NCI-H146 (cell line): ENCODE results near the gene SERPINA12.

Source experiments
- DNase-seq: peaks from one replicate; lab custom pipeline; 2025; lab: John Stamatoyannopoulos, UW

The SERPINA12 gene

DNA sequence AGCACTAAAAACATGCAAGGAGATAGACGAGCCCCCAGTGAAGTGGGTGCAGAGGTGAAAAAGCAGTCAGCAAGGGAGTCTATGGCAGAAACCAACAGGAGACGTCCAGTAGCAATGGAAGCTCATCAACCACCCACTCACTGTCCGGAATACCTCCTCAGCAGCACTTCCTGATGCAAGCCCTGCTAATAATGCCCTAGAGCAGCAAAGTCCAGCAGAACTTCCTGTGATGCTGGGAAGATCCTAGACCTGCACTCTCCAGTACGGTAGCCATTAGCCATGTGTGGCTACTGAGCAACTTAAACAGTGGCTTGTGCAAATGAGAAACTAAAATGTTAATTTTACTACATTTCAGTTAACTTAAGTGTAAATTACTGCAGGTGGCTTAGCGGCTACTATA lies 44.2 kb downstream of the SERPINA12 start:
- DNase-seq, result no peak

GRCh38 chr14:94464290-94464689 lies 45.0 kb downstream of the SERPINA12 start:
- no peak for DNase-seq

DNA sequence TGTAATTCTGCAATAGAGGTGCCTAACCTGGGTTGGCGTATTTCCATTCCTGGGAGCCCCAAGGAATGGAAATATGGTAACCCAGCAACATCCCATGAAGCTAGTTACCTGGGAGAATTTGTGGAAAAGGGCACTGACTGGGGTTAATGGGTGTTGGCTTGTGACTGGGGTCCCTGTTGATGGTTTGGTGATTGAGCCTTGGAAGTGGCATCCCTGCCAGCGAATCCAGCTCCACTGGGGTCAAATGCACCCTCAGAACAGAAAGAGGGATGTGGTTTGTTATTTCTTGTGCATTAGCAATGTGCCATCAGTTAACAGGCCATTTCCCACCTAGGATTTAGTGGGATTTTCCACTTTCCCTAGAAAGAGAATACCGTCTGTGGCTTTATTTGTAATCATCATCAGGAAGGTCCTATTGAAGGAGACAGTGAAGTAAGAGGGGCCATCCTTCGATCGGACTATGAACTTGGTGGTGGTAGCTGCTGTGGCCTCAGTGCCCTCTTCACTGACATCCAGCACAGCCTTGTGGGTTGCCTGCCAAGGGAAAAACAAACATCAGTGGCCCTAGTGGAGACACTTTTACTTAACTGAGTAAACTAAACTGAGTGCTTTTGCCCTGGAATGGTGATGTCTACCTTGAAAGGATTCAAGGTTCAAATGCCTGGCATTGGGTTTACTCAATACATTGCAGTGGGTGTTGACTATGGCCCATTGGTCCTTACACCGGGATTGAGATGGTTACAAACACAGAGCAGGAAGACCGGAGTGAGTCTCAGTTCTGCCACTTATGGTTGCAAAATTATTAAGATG lies 46.3 kb downstream of the SERPINA12 start:
- DNase-seq, result no peak

- DNase-seq, result no peak
These were observed 47.1 kb downstream of the SERPINA12 start for GRCh38 chr14:94462219-94462551.

DNA sequence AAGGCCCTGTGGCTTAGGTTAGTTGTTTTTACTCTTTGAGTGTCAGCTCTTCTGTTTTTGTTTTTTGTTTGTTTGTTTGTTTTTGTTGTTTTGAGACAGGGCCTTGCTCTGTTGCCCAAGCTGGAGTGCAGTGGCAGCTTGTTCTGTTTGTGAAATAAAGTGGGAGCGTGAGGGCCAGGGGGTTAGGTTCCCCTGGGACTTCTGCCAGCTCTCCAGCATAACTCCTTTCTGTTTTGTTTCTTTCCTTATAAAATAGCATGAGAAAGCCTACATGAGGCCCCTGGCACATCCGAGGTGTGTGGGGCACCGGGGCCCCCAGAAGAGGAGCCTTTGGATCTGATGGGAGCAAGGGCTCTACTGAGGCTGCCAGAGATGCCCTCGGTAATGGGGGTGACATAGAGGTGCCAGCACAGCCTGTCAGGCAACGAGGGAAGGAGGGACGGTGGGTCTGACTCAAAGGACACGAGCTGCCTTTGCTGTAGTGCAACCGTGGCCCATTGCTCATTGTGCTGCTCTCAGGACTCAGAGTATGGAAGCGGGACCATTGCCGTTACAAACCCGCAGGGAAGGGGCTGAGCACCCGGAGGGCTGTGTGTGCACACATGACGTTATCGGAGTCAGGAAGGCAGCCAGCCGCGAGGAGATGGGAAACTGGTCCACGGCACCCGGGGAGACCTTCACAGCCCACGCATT lies 47.6 kb downstream of the SERPINA12 start:
- DNase-seq, result no peak

GRCh38 chr14:94460631-94461416 lies 48.4 kb downstream of the SERPINA12 start:
- no peak for DNase-seq

GRCh38 chr14:94458558-94459205 lies 50.6 kb downstream of the SERPINA12 start:
- DNase-seq, result no peak

GRCh38 chr14:94458096-94458495 lies 51.2 kb downstream of the SERPINA12 start:
- DNase-seq, result no peak

DNA sequence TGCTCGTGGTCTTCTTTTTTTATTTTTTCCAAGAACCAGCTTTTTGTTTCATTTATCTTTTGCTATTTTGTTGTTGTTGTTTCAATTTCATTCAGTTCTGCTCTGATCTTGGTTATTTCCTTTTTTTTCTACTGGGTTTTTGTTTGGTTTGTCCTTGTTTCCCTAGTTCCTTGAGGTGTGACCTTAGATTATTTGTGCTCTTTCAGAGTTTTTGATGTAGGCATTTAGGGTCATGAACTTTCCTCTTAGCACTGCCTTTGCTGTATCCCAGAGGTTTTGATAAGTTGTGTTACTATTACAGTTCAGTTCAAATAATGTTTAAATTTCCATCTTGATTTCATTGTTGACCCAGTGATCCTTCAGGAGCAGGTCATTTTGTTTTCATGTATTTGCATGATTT lies 53.3 kb downstream of the SERPINA12 start:
- DNase-seq, result no peak

- no peak for DNase-seq
These were observed 57.4 kb downstream of the SERPINA12 start for GRCh38 chr14:94451826-94452225.

DNA sequence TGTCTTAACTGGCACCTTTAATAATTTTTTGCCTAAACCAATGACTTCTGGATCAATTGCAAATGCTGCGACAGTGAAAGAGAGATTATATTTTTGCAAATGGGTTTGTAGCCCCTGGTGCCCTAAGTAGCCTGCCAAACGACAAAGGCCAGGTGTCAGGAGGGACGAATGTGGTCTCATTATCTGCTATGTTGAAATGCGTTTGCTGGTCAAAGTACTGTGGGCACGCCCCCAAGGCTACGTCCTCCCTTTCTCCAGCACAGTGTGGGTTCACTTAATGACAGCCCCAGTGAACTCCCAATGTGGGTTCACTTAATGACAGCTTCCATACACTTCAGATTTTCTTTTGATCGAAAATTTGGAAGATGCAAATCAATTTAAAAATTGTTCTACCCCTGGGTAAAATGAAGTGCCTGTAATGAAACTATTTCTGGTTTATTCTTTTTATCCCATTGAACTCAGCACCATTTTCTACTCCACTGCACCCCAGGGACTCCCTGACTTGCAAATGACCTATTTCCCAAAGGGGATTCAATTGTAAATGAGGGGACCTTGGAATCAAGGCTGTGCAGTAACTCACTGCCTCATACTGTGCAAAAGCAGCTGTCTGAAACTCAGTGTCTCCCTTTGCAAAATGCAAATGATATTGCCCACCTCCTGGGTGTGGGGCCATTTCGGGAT lies 58.0 kb downstream of the SERPINA12 start:
- no peak for DNase-seq

DNA sequence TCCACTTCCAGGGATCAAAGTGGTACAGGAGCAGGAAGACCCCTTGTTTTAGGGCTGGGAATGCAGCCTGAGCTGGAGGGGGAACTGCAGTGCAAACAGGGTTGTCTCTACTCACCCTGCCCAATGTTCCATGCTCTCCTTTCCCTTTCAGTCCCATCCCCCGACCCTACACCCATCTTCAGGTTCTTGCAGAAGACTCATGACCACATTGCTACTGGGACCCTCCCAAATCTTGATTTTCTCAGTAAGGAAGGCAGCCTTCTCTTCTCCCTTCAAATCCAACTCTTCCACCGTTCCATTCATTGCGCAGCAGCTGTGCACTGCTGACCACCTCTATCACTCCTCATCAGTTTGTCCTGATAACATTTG lies 58.6 kb downstream of the SERPINA12 start:
- no peak for DNase-seq

DNA sequence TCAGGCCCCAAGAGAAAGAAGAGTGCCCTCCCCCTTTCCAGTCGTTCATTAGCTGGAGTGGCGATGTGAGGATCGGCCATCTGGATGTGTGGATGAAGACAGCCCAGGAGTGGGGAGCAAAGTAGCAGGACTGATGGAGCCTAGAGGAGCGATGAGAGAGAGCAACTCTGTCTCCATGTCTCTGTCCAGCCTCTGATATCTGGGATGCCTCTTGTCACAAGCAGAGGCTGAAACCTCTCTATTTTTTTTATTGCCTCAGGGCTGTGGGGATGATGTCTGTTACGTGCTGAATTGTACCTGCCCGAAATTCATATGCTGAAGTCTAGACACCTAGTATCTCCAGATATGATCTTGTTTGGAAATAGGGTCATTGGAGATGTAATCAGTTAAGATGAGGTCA lies 59.3 kb downstream of the SERPINA12 start:
- DNase-seq, result no peak

DNA sequence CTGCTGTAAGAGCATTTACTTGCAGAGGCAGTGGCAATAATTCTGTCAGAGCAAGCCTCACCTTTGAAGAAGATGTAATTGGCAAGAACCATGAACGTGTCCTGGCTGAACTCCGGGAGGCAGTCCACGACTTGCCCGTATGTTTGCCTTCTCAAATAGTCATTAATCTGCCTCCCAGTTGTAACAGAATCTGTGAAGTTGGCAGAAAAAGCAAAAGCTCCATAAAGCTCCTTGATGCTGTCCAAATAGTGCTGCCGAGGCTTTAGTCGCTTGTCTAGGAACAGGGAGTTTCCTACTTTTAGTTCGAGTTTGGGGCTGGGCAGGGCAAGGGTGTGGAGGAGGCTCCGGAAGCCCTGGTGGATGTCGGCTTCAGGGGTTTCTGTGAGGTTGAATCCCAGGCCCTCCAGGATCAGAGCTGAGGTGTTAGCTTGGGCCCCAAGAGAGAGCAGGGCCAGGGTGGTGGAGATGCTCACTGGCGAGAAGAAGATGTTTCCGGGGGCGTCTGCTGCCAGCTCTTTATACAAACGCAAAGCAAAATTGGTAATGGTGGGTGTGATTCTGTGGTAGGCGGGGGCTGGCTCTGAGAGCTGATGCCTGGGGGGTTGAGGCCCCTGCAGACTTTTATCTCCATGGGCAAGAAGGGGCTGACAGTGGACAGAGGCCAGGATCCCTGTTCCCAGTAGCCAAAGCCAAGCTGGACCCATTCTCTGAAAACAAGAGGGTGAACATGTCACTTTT lies 61.0 kb downstream of the SERPINA12 start:
- DNase-seq, result no peak

- no peak for DNase-seq
These were observed 62.1 kb downstream of the SERPINA12 start for GRCh38 chr14:94447206-94447605.

GRCh38 chr14:94446126-94446525 lies 63.1 kb downstream of the SERPINA12 start:
- no peak for DNase-seq

DNA sequence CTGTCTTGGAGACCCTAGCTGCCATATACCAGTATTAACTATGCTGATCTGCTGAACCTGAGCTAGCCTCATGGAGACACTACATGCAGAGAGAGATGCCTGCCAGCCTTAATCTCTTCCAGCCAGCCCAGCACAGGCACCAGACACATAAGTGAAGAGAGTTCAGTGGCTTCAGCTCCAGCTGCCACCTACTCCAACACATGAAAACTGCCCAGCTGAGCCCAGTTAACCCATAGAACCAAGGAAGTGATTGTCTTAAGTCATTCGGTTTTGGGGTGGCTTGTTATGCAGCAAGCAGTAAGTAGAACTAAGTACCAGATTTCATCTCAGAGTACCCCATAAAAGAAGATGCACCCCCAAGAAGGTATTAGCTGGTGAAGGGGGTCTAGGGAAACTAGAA lies 64.3 kb downstream of the SERPINA12 start:
- no peak for DNase-seq

DNA sequence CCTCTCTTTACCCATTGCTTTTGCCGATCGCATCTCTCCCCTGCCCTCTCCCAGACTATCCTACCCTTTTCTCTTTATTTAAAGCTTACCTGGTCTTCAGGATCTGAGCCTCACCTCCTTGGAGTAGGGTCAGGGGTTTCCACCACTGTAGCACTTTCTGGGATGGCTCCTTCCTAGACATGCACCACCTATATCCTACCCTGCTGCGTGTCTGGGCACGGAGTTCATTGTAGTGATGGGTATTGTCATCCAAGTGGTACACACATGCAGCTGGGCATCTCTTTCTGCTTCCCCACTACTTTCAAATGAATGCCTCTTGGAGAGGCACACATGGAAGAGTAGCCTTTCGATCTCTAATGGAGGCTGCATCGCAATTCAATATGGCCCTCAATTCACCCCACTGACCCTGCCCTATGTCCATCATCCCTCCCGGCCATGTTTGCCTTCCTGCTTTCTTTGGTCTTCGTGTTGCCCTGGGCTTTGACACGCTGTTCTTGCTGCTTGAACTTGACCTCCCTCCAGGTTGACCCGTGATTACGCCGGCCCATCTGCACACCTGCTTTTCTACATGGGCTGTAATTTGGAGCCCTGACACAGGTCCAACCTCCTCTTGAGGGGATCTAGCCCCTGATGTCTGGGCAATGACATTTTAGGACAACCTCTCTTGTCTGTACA lies 67.6 kb downstream of the SERPINA12 start:
- DNase-seq, result no peak

DNA sequence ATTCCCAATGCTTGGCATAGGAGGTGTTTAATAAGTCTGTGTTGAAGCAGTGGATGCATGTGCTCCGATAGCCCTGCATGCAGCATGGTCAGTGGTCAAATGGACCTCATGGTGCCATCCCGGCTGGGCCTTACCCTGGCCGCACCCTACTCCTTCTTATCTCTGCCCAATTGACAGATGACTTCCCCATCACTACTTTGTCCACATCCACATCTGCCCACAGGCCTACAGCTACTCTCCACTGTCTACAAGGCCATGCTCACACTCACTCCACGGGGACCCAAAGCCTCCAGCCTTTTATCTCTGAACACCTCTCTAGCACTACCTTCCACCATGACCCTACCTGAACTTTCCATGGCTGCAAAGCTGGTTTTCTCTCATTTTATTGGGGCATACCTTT lies 68.1 kb downstream of the SERPINA12 start:
- DNase-seq, result no peak

DNA sequence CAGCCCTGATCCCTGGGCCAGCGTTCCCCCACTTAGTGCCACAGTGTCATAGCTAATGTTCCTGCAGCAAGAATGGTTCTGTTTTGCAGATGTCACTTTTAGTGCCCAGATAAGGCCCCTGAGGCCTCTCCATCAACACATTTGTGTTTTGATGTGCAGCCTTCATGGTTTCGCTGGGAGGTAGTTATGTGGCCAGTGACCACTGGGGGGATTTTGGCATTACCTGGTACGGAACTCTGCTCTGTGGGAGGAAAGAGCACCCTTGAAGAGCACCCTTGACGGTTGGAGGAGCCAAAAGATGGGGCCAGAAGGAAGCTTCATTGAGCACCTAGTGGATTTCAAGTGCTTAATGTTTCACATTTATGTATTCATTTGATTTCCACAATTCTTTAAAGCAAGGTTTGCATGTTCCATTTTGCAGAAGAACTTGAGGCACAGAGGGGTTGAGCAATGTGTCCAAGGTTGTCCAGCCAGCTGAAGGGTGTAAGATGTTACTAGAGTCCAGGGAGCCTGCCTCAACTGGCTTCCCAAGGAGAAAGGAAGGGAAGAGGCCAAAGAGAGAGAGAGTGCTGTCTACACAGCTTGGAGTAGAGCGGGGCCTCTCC lies 69.7 kb downstream of the SERPINA12 start:
- no peak for DNase-seq
